Measurements from ENCODE around the gene EIF4B. TPM values are rescaled to one million over a fixed set of nuclear protein-coding genes. Genes with fewer than 3 reads are reported as not detected.

The EIF4B gene
- total and polyA plus RNA-seq, 9 of the 15 experiments (the other 6 are each of a cell fraction or from before 2014, with no cell fraction given) = 138 to 669 (median 552) TPM

DNA sequence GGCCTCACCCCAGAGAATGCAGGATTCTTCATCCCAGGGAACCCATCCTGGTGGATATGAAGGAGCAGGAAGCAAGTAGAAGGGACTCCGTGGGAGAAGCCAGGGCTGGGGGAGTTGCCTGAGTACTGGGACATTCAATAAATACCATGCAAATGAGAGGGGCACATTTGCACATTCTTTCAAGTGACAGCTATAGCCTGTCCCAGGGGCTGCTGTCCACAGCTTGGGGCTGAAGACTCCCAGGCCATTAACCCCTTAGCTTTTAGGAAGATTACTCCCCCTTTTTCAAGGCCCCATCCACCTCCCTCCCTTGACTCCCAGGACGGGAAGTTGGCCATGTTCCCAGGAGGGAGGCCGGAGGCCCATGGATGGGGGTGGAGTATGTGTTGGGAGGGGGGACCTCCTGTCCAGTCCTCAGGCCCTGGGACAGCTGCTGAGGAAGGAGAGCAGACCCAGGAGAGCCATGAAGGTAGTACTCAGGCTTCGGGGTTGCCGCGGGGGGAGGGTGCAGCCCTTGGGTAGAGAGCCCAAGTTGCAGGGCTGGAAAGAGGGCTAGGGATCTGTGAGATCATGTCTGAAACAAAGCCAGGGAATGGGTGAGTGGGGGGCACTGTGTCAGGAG lies 42.6 kb downstream of the EIF4B start (continued):
- peak; percentile 95 for TF ChIP-seq REST (IDR thresholded peaks at IDR 0.05; ENCODE audit: borderline replicate concordance)
- TF ChIP-seq REST (CRISPR knock-in tag; IDR thresholded peaks at IDR 0.05; ENCODE audit: low read depth) = peak; percentile 82; the same call in 1 of the 2 replicates
- TF ChIP-seq RNF2 (IDR thresholded peaks at IDR 0.05) = no peak
- no peak for TF ChIP-seq ZKSCAN1 (IDR thresholded peaks at IDR 0.05; ENCODE audit: low read depth, low read length)
- no peak for TF ChIP-seq MYBL2 (IDR thresholded peaks at IDR 0.05; ENCODE audit: low read depth)
- TF ChIP-seq MYBL2 (CRISPR knock-in tag; IDR thresholded peaks at IDR 0.05; ENCODE audit: borderline replicate concordance) = no peak
- no peak for TF ChIP-seq EWSR1 (IDR thresholded peaks at IDR 0.05; ENCODE audit: borderline replicate concordance, low read depth, partially characterized antibody)
- TF ChIP-seq ZNF696 (CRISPR knock-in tag; conservative IDR thresholded peaks at IDR 0.05) = no peak
- TF ChIP-seq ZNF445 (CRISPR knock-in tag; IDR thresholded peaks at IDR 0.05; ENCODE audit: low read depth) = no peak
- no peak for TF ChIP-seq BCL6 (CRISPR knock-in tag; IDR thresholded peaks at IDR 0.05)
- peak; percentile 72; the same call in 1 of the 2 replicates for TF ChIP-seq EHMT2 (IDR thresholded peaks at IDR 0.05)
- TF ChIP-seq MCM3 (IDR thresholded peaks at IDR 0.05) = no peak
- peak; percentile 71; the same call in 1 of the 2 replicates for TF ChIP-seq NFIC (IDR thresholded peaks at IDR 0.05)
- no peak for TF ChIP-seq POLR3G (IDR thresholded peaks at IDR 0.05; ENCODE audit: extremely low read depth, insufficient read length, insufficient replicate concordance)
- TF ChIP-seq ZNF384 (IDR thresholded peaks at IDR 0.05; ENCODE audit: low read depth, low read length) = no peak
- TF ChIP-seq, protein P1, sequence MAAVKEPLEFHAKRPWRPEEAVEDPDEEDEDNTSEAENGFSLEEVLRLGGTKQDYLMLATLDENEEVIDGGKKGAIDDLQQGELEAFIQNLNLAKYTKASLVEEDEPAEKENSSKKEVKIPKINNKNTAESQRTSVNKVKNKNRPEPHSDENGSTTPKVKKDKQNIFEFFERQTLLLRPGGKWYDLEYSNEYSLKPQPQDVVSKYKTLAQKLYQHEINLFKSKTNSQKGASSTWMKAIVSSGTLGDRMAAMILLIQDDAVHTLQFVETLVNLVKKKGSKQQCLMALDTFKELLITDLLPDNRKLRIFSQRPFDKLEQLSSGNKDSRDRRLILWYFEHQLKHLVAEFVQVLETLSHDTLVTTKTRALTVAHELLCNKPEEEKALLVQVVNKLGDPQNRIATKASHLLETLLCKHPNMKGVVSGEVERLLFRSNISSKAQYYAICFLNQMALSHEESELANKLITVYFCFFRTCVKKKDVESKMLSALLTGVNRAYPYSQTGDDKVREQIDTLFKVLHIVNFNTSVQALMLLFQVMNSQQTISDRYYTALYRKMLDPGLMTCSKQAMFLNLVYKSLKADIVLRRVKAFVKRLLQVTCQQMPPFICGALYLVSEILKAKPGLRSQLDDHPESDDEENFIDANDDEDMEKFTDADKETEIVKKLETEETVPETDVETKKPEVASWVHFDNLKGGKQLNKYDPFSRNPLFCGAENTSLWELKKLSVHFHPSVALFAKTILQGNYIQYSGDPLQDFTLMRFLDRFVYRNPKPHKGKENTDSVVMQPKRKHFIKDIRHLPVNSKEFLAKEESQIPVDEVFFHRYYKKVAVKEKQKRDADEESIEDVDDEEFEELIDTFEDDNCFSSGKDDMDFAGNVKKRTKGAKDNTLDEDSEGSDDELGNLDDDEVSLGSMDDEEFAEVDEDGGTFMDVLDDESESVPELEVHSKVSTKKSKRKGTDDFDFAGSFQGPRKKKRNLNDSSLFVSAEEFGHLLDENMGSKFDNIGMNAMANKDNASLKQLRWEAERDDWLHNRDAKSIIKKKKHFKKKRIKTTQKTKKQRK (IDR thresholded peaks at IDR 0.05; ENCODE audit: borderline replicate concordance, low read depth, low read length) = no peak
